ENCODE data around the gene NDUFA8.
A peak's percentile ranks its signal among the peaks of the same experiment; 100 is the strongest.

The NDUFA8 gene

DNA sequence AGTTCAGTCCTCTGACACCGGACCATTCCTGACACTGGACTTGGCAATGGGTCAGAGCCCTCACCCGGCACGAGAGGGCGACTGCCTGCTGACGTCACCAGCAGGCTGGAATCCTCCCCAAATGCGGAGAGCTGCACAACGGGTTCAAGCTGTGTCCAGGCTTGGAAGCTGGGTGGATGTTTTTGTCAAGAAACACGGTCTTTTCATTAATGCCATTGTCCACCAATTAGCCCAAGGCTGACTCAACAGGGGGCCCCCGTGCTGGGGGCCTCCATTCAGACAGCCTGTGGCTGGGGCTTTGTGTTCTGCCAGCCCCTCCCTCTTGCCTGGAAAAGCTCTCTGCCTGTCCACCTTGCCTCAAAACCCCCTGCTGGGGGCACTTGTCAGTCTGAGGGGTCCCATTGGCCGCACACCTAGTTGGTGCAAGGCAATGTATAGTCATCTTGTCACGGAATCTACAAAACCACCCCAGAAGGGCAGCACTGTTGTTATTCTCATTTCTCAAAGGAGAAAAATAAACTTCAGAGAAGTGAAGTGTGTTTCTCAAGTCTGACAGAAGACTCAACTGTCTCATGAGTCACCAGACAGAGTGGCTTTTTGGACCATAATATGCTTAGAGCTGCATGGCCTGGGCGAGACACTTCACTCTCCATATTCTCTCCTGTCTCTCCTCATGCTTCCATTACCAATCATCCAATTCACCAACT, 24.6 kb downstream of the NDUFA8 start:
- DNase-seq, result no peak

DNA sequence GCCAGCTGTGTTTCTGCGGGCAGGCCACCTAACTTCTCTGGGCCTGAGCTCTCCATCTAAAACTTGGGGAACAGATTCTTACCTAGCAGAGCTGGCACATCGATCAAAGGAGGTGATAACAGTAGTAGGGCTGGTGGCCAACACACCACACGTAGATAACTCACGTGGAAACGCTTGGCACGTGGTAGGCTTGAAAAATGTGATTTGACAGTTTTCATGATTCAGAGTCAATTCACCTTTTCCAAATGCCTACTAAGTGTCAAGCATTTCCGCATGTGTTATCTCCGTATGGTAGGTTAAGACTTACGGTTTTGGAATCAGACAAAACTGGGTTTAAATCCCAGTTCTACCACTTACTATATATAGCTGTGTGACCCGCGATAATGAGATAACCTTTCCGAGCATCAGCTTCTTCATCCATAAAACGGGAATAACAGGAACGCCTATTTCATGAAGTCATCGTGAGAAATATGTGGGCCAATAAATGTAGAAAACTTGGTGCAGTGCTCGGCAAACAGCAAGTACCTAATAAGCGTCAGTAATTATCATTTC, 25.5 kb downstream of the NDUFA8 start:
- no peak for DNase-seq

DNA sequence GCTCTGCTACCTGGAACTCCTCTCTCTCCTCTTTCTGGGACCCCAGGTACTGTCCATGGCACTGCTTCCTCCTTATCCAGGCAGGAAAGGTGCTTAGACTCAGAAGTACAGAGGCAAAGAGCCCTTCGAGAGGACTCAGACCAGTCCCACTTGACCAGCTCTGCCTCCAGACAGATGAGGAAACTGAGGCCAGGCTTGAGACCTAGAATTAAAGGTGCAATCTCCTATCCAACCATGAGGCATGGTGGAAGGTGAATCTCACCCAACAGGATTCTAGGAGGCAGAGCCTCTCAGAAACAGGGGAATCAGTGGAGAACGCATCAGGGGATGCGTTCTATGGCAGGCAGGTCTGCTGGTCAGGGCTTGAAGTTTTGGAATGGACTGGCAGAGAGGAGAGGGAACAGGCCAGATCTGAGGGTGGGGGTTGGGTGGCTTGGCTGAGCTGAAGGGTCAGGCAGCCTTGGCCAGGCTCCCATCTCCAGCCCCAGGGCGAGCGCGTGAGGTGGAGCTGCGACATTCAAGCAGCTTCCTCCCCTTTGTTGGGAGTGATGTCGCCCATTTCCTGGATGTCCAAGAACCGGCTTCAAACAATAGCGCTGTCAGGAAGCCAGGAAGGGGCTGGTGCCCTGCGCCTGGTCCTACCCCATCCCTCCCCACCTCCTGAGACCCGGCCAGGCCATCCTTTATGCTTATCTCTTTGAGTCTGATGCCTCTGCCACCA, 26.2 kb downstream of the NDUFA8 start:
- DNase-seq, result no peak

DNA sequence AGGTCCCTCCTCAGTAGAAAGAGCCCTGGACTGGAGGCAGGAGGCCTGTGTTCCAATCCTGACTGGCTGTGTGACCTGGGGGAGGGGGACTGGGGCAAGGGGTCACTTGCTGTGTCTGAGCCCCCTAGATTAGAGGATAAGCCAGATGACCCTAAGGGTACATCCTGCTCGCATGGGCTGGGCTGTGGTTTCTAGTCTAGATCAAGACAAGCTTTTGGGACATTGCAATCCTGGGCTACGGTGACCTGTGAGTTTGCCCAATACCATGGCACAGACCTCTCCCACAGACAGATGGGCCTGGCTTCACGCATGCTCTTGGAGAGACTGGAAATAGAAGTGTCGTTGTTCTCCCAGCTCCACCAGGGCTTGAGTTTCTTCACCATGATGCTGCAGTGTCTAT, 27.0 kb downstream of the NDUFA8 start:
- no peak for DNase-seq

DNA sequence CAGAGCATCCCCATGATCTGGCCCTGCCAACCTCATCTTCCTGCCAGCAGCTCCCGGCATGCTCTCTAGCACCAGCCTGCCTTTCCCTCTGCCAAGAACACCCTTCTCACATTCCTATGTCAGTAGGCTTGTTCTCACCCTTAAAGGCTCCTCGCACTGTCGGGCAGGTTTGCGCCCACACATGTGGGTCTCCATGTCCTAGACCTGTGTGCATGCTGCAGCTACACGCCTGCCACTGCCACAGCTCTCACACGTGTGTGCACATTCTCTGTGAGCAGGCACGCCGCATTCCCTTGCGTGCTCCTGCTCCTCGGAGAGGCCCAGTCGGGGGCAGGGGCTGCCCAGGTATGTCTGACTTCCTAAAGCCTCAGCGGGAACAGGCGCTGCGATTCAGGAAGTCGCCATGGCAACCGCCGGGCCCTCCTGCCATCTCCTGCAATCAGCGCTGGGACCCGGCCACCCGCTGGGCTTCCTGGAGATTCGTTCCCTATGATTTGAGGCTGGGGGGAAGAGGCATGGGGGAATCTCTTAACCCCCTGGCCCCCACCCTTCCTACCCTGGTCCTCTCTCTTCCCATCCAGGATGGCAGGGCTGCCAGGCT, 28.1 kb downstream of the NDUFA8 start:
- no peak for DNase-seq

DNA sequence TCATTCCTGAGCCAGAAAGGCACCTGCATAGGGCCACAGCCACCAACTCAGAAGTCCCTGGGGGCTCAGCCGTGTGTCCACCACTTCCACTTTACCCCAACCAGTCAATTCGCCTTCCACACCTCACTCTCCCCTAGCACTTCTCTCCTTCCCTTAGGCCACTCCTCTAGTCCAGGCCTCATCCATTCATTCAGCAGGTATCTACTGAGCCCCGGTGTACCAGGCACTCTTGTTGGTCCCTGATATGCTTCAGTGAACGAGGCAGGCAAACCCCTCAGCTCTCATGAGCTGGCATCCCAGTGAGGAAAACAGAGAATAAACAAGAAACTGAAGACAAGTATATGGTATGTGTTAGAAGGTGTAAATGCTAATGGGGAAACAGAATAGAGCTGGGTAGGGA, 28.7 kb downstream of the NDUFA8 start:
- no peak for DNase-seq

DNA sequence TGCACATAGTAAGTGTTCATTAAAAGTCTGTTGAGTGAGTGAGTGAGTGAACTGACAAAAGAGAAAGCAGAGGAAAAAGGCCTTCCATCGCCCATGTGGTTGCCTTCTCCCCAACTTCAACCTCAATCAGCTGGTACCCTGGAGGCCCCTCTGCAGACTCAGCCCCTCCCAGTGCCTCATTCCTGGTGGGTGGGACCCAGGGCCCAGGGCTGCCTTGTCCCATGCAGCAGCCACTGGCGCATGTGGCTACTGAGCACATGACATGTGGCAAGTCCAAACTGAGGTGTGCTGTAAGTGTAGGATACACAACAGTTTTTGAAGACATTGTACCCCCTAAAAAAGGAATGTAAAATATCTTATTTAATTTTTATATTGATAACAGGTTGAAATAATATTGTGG, 29.6 kb downstream of the NDUFA8 start:
- DNase-seq, result no peak

DNA sequence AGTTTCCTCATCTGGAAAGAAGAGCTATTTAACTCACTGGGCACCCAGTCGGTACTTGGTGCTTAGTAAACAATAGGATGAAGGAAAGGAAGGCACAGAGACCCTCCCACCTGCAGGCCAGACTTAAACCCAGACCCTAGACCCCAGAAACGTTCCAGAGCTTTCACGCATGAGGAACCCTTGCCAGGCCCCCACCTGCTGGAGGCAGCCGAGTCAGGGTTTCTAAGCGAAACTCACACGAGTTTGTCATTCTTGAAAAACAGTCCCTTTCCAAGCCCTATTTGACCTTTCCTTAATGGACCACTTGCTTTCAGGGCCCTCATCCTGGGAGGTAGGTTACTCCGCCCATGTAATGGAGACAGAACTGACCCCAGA, 30.6 kb downstream of the NDUFA8 start:
- no peak for DNase-seq

DNA sequence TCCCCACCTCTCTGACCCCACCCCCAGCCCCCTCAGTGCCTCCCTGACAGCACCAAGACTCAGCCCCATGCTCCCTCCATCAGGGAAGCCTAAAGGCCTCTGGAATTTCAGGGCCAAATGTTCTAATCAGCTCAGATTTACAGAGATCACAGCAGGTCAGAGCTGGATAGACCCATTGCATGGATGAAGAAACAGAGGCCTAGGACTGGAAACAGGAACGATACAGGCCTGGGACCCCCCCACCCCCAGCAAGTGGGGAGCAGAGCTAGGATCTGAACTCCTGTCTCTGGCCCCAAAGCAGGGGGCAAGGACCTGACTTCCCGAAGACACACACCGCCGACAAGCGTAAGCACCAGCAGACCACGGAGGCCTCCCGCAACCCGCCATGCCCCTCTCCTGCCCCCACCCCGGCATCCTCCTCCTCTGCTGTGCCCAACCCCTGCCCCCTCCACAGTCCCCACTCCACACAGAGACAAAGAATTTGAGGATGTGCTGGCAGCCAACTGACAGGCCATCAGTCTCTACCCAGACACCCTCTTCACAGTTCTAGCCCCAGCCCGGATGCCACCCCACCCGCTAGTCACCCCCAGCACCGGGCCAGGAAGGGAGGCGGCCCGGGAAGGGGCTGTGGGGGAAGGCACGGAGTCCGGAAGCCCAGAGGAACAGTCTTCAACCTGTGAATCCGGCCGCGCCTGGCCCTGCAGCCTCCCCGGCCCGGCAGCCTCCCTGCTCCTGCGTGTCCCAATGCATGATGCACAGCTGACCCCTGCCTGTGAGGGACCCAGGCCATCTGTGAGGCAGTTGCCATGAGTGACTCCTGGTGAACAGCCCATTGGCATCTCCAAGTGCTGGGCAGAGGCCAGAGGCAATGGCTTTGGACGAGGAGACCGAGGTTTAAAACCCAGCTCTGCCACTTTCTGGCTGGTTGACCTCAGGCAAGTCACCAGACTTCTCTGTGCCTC, 31.3 kb downstream of the NDUFA8 start:
- no peak for DNase-seq

DNA sequence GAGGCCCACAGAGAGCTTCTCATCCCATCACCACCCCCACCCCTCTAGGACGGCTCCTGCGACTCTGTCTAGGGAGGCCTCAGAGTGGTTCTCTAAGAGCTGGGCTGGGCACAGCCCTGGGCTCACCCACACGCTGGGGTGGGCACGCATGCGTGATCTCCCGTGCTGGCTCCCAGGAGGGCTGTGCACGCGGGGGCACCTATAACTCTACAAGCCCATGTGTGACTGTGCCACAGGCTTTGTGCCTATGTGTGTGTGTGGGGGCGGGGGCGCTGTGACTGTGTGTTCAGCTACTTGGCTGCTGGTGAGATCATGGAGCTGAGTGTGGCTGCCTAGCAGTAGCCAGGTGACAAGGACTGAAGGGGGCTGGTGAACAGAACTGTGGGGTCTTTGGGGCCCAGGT, 32.2 kb downstream of the NDUFA8 start:
- DNase-seq, result no peak

DNA sequence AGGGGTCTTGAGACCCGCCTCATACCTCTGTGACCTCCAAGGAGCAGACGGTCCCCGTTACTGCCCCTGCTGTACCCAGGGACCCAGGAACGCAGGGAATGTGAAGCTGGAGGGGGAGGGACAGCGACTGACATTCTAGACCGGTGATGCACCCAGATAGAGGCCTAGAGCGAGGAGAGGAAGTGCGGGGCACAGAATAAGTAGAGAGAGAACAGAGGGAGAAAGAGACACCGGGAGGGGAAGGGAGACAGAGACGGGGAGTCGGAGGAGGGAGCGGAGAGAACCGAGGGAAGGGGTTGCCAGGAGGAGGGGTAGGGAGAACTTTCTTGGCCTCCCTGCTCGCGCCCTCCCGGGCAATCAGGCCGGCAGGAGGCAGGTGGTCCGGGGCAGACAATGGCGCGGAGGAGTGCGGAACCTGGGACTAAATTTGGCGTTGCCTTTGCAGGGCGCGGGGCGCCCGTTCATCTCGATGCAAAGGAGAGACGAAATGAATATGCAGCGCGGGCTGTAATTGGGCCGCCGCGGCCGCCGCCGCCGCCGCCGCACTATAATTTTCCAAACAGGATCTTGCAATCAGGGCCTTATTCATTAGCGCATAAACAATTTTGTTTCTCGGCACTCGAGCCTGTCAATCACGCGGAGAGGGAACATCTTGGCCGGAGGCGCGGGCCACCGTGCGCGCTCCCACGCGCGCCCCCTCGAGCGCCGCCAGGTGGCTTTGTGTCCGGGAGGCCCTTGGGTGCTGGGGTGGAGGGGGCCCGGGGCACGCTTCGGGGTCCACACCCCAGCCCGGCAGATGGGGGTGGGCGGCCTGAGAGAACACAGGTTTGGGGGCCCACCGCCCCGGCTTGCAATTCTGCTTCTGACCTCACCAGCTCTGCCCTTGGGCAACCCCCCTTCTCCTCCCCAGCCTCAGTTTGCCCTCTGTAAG, 33.0 kb downstream of the NDUFA8 start:
- DNase-seq, result no peak

DNA sequence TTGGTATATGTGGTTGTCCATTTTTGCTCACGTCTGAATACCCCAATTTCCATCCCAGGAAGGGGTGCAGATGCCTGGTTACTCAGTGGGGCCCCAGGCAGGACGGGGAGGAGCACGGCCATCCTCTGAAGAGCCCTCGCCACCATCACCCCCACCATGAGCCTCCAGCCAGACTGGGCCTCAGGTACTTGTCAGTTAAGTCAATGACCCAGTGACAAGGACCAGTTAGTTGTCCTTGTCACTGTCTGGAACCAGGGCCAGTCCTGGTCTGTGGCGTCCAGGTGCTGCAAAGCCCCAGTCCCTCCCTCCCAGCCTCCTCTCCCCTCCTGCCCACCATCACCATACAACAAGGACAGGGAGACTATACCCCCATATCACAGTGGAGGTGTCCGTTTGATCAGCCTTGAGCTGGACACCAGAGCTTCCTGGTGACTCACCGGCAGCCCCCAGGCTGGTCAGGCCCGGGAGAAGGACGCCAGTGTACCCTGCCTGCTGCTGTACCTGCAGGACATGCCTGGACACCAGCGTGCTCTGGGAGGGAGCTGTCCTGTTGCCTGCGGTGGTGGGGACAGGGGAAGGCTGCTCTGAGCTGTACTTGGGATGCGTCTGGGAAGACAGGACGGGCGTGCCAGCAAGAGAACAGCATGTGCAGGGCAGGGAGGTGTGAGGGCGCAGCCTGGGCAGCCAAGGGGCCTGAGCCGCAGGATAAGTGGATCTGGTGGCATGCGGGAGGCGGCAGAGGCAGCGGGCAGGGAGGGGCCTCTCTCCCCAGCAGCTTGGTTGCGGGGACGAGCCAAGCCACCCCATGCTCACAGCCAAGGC, 33.9 kb downstream of the NDUFA8 start:
- no peak for DNase-seq

DNA sequence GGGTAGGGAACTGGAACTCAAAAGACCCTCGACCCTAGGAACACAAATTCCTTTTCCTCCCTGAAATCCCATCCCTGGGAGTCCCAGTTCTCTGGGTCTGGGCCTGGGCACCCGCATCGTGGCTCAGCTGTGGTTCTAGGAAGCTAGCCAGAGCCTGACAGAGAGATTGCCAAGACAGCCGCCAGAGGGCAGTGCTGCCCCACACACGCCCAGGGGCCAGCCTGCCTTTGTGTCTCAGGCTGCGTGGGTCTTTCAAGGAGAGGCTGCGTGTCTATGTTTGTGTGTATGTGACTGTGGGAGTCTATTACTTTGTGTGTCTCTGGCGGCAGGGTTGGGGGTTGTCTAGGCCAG, 34.4 kb downstream of the NDUFA8 start:
- peak; percentile 43 for DNase-seq

DNA sequence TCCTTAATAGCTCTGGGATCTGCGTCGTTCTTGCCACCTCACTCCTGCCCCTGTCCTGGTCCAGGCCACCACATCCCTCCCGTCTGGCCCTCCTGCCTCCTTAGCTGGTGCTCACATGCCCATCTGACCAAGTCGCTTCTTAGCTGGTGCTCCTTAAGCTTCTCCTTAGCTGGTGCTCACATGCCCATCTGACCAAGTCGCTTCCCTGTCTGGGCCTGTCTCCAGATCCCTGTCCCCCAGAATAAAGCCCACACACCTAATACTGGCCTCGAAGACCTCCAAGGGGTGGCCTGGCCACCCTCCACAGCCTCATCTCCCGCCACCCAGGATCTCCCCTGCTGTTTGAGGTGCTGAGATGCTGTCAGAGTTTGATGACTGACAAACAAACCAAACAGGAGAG, 35.1 kb downstream of the NDUFA8 start:
- no peak for DNase-seq

DNA sequence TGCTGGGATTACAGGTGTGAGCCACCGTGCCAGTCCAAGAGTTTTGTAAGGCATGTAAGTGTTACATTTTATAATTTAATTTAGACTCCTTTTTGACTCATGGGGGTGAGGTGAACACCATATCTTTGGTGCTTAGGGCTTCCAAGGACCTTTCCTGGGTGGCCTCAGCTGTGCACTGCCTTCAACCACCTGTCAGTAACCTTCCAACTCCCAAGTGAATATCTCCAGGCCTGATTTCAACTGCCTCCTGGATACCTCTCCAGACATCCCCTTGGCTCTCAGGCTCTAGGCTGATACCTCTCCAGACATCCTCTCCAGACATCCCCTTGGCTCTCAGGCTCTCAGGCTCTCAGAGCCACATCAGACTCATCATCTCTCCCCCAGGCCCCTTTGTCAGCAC, 35.5 kb downstream of the NDUFA8 start:
- DNase-seq, result no peak

DNA sequence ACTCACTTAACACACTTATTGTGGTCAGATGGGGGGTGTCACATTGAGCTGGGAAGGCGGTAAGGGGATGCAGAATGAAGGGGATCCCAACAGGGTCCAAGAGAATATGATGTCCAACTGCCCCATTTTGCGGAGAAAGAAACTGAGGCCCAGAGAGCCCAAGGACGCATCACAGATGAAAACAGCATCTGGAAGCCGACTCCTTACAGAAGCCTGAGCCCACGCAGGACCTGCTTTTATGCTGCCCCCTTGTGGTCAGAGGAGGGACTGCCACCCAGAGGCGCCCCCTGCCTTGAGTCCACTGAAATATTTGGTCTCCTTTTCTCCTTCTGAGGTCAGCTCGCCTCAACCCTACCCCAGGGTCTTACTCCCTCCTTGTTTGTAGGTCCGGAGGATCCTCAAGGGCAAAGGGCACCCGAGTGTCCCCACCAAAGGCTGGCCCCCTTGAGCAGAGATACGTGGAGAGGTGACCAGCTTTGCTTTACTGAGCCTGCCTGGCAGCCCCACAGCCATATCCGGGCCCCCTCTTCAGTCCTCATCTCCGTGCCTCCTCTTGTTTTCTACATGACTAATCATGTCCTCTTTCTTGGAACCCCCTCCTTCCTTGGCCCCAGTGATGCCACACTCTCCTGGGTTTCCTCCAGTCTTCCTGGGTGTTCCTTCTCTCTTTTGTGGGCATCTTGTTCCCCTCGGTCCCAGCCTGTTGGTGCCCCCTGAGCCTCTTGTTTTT, 36.5 kb downstream of the NDUFA8 start:
- peak; percentile 35 for DNase-seq

DNA sequence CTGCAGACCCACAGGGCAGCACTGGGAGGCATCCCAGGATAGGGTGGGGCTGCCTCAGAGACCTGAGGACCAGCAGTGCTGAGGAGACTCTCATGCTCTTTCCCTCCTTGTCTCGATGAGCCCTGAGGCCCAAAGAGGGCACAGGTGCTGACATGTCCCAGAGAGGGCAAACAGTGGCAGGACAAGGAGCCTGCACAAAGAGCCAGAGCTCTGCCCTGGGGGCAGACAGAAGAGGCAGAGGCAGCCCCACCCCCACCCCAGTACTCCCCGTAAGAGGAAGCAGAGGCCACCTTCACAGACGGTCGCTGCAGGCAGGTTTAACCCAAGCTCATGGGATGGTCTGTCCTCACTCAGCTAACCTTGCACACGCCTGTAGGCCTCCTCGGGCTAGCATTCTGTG, 37.1 kb downstream of the NDUFA8 start:
- no peak for DNase-seq

DNA sequence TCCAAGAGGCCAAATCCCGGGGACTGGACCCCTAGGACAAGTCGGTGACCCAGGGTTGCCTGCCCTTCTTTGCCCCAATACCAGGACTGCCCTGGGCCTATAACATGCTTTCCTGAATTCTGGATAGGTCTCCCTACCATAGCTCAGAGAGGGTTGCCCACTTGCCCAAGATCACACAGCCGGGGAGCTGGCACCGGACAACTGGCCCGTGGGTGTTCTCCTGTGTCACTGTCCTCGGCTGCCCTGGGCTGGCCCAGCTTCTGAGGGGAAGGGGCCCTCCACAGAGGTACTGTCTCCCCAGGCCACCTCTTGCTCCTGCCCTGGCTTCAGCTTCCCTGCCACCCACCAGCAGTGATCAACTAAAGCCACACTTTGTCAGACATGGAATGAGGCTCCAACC, 37.6 kb downstream of the NDUFA8 start:
- no peak for DNase-seq

DNA sequence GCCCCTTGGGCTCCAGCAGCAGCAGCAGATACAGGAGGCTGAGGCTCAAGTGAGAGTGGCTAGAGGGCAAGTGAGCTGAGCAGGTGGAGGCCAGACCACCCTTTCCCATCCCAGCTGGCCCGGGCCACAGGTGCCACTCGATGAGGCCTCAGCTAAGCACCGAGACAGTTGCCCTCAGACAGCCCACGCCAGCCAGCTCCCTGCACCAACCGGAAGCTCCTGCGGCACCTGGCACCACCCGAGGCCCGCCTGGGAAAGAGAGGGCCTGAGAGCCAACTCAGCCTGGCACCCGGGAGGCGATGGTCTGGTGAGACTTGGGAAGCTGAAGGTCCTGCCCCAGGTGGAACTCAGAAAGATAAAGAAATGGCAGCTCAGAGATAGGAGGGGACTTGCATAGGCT, 38.2 kb downstream of the NDUFA8 start:
- no peak for DNase-seq

All from NCI-H226 (cell line).